Adrenal gland (tissue), 12 donors: ENCODE results near the gene FAM50B. TPM values are rescaled to one million over a fixed set of nuclear protein-coding genes. Genes with fewer than 3 reads are reported as not detected.

Source experiments
- DNase-seq, 7 donors: peaks; one replicate each; pipeline ENCODE4 v3.0.0-alpha.2; 2019 to 2020
- H3K27ac ChIP-seq, 5 donors: fragments of 200-600 bp; sonication (generic) in 4 of 5; 1 replicate in 3 of 5; 2 replicates in 2 of 5; pipeline versions ENCODE4 v1.5.1 to v1.8.0; 2016 to 2020; ENCODE audit warnings: mild to moderate bottlenecking in 1 of 5
- H3K27me3 ChIP-seq: fragments of 200-600 bp; 2 replicates; pipeline ENCODE4 v1.8.0; 2021
- H3K36me3 ChIP-seq, 2 donors: fragments of 200-600 bp; replicated peaks in 1 of 2; 1 replicate in 1 of 2; 2 replicates in 1 of 2; pipeline versions ENCODE4 v1.5.1 to v1.8.0; 2018 to 2022
- H3K4me1 ChIP-seq, 2 donors: fragments of 200-600 bp; replicated peaks in 1 of 2; 1 replicate in 1 of 2; 2 replicates in 1 of 2; pipeline versions ENCODE4 v1.5.1 to v1.8.0; 2018 to 2021
- H3K4me3 ChIP-seq, 4 donors: fragments of 200-600 bp; sonication (generic) in 3 of 4; one replicate each; pipeline ENCODE4 v1.5.1; 2016 to 2018
- H3K9me3 ChIP-seq, 3 donors: fragments of 200-600 bp; sonication (generic) in 1 of 3; replicated peaks in 1 of 3; 1 replicate in 2 of 3; 2 replicates in 1 of 3; pipeline versions ENCODE4 v1.5.1 to v1.8.0; 2016 to 2021
- CTCF ChIP-seq, 6 experiments: fragments of 450-650 bp in 4 of 6; fragments of 200-600 bp in 2 of 6; sonication (generic) in 1 of 6; IDR thresholded peaks; 1 replicate in 5 of 6; 2 replicates in 1 of 6; pipeline versions ENCODE4 v1.5.1 to v1.8.0; 2016 to 2021; ENCODE audit warnings: antibody characterized with exemption in 6 of 6, mild to moderate bottlenecking in 2 of 6, moderate library complexity in 1 of 6
- POLR2A ChIP-seq, 2 donors: fragments of 450-650 bp; IDR thresholded peaks; one replicate each; pipeline ENCODE4 v1.6.1; 2017; ENCODE audit warnings: antibody characterized with exemption in 2 of 2, mild to moderate bottlenecking in 2 of 2, moderate library complexity in 1 of 2
- WGBS, 4 donors: extraction: QIAGEN DNeasy Blood & Tissue Kit in 2 of 4; methylation state at CpG; one replicate each; pipeline versions ENCODE4 v1.1.5 to v1.1.7; 2013 to 2017; 5-methylcytosine and 5-hydroxymethylcytosine counted together
- intact Hi-C, 2 donors: fragments of 100-400 bp; cut with DNase I; formaldehyde crosslinking; loops; one replicate each; pipeline versions ENCODE4 v1.14.1 to v1.15.0; 2022 to 2023
- polyA plus RNA-seq, 3 donors: library from polyadenylated mRNA; stranded (reverse); fragments of 200-250 nt in 2 of 3; fragments of 350-450 nt in 1 of 3; fragmentation: Illumina TruSeq in 1 of 3; extraction: RNeasy Lipid Tissue Mini Kit (QIAGEN cat#74804) in 1 of 3; gene quantifications; one replicate each; pipeline ENCODE4 v1.2.3, GENCODE V29; 2013 to 2014
- total RNA-seq, 9 donors: library from RNA; depleted of rRNA in 4 of 9; stranded (reverse); fragments of >200 nt in 4 of 9; fragments of 120-200 nt in 1 of 9; fragmentation: NEBNext Ultra II Directional in 1 of 9; extraction: Animal tissue kit (Norgen Biotek cat#: 25700) in 1 of 9; gene quantifications; one replicate each; pipeline versions ENCODE4 v1.1.0 to v1.2.4, GENCODE V29; 2013 to 2023
- donor health status: healthy with polysubstance abuse.
- donor health status: Bipolar disorder and iron deficiency.
- donor health status: DM: yes; HTN: yes; CAD: no.
- donor health status: DM: no; HTN: no; CAD: no.
- donor health status: DM: no; HTN: no; CAD: no.
- donor health status: DM: yes; HTN: yes; CAD: no.

The FAM50B gene
- total and polyA plus RNA-seq, 12 donors = 5.9 to 119 (median 14.2) TPM

DNA sequence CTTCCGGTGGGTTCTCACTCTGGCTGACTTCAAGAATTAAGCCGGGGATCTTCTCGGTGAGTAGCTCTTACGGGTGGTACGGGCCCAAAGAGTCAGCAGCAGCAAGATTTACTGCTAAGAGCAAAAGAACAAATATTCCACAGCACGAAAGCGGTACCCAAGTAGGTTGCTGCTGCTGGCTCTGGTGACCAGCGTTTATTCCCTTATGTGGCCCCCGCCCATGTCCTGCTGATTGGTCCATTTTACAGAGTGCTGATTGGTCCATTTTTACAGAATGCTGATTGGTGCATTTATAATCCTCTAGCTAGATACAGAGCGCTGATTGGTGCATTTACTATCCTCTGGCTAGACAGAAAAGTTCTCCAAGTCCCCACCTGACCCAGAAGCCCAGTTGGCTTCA lies 44.3 kb downstream of the FAM50B start:
- 90 to 94% (median 92%) methylated on average over 10 of the region's 10 CpGs for WGBS, 4 donors
- H3K4me1 ChIP-seq = no peaks in the 10 kb centered on the region

DNA sequence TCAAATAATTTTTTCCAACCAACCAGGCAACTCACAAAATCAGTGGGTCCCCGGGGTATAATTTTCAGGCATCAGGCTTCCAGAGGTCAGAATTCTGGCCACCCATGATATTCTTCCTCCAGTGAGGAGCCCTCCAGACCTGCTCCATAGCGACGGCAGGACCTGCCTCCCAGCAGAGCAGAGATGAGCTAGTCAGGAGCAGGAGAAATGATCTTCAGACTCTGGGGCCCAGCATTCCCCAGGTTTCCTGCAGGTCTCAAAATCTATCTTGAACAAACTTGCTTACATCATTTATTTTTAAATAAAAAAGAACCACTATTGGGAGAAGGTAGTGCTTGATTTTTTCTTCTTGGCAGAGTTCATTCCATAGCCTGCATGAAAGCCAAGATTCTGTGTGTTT lies 44.7 kb downstream of the FAM50B start:
- WGBS, 4 donors = 72 to 89% (median 82%) methylated on average over 3 of the region's 3 CpGs
- Histone ChIP-seq H3K27ac (no peak overlapping the region), H3K9me3 (no peaks in the 10 kb centered on the region), H3K4me3 (no peak overlapping the region), H3K27me3 (no peaks in the 10 kb centered on the region), H3K36me3 (no peaks in the 10 kb centered on the region), H3K4me1 (no peaks in the 10 kb centered on the region)
- TF ChIP-seq CTCF (IDR thresholded peaks at IDR 0.05) = no peak
- no peak for TF ChIP-seq POLR2A (IDR thresholded peaks at IDR 0.05)
- no peak for DNase-seq
- intact Hi-C loops = no loop called here

More for the DNA sequence above, 44.3 kb downstream of the FAM50B start:
- intact Hi-C loops = no loop called here
- DNase-seq = no peak
- H3K4me3 ChIP-seq = no peak overlapping the region
- no peak overlapping the region for H3K27ac ChIP-seq
- no peaks in the 10 kb centered on the region for H3K36me3 ChIP-seq
- TF ChIP-seq POLR2A (IDR thresholded peaks at IDR 0.05) (no peak), CTCF (IDR thresholded peaks at IDR 0.05) (no peak)
- no peaks in the 10 kb centered on the region for H3K9me3 ChIP-seq
- H3K27me3 ChIP-seq = no peaks in the 10 kb centered on the region

- Histone ChIP-seq H3K4me3 (no peak overlapping the region), H3K27me3 (no peaks in the 10 kb centered on the region), H3K27ac (no peak overlapping the region), H3K9me3 (no peaks in the 10 kb centered on the region), H3K4me1 (no peaks in the 10 kb centered on the region), H3K36me3 (no peaks in the 10 kb centered on the region)
- TF ChIP-seq POLR2A (IDR thresholded peaks at IDR 0.05) (no peak), CTCF (IDR thresholded peaks at IDR 0.05) (no peak)
- intact Hi-C loops = no loop called here
- 87 to 90% (median 88%) methylated on average over 14 of the region's 14 CpGs for WGBS, 4 donors
- no peak for DNase-seq
These were observed 45.6 kb downstream of the FAM50B start for GRCh38 chr6:3894590-3895311.

DNA sequence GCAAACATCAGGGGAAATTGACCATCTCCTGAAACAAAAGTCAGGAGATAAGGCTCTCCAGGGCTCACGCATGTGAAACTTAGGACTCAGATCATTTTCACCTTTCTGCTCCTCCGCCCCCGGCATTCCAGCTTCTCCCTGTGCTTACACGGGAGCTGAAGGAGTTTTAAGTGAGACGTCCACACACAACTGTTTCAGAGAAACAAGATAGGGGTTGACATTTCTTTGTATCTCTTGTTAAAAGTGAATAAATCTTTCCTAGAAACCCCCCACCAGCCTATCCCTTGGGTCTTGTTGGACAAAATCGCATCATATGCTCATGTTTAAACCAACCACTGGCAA lies 46.1 kb downstream of the FAM50B start:
- Histone ChIP-seq H3K27me3 (no peaks in the 10 kb centered on the region), H3K9me3 (no peaks in the 10 kb centered on the region), H3K27ac (no peak overlapping the region), H3K4me3 (no peak overlapping the region), H3K4me1 (no peaks in the 10 kb centered on the region), H3K36me3 (no peaks in the 10 kb centered on the region)
- 85 to 89% (median 87%) methylated on average over 6 of the region's 6 CpGs for WGBS, 4 donors
- TF ChIP-seq POLR2A (IDR thresholded peaks at IDR 0.05) (no peak), CTCF (IDR thresholded peaks at IDR 0.05) (no peak)
- DNase-seq = no peak
- intact Hi-C loops = no loop called here
